ENCODE measurements around the gene KLHL3.
A peak's percentile ranks its signal among the peaks of the same experiment; 100 is the strongest.

The KLHL3 gene

GRCh38 chr5:137666461-137666850, 69.4 kb downstream of the KLHL3 start:
- POLR2A ChIA-PET, result interaction anchor here (1.4 kb wide), 1 partner anchor 76 kb away, joined by 7 read pairs; no protein-coding TSS in a partner anchor
- CTCF ChIA-PET, result interaction anchor here (0.5 to 1.4 kb wide), 6 partner anchors 17 to 397 kb away, joined by 3 to 8 read pairs (median 3); no protein-coding TSS in a partner anchor
- TF ChIP-seq ZBTB49 (tag by site-specific recombination; IDR thresholded peaks at IDR 0.05; ENCODE audit: low read depth), result no peak
- Histone ChIP-seq H3K9me3 (ENCODE audit: control insufficient read depth, insufficient read depth, low read depth, low read length) (no peaks in the 10 kb centered on the region), H3K4me3 (ENCODE audit: low read depth, low read length) (no peak overlapping the region), H3K36me3 (ENCODE audit: control insufficient read depth in 2 of 2, insufficient read depth in 1 of 2, low read length in 2 of 2) (no peaks in the 10 kb centered on the region), H3K4me1 (ENCODE audit: control insufficient read depth, insufficient read depth, low read length) (0 out of 2 replicates have a peak, but pooled peaks cover 2% of the 10 kb centered on the region), H3K27ac (ENCODE audit: extremely low read depth, low read depth, low read length) (no peak overlapping the region)

- H3K4me1 ChIP-seq (ENCODE audit: control insufficient read depth, insufficient read depth, low read length), result 0 out of 2 replicates have a peak, but pooled peaks cover 2% of the 10 kb centered on the region
- H3K27ac ChIP-seq (ENCODE audit: extremely low read depth, low read depth, low read length), result no peak overlapping the region
- H3K36me3 ChIP-seq (ENCODE audit: control insufficient read depth in 2 of 2, insufficient read depth in 1 of 2, low read length in 2 of 2), result no peaks in the 10 kb centered on the region
- no peaks in the 10 kb centered on the region for H3K9me3 ChIP-seq (ENCODE audit: control insufficient read depth, insufficient read depth, low read depth, low read length)
- no peak overlapping the region for H3K4me3 ChIP-seq (ENCODE audit: low read depth, low read length)
- ChIA-PET POLR2A (interaction anchor here (1.4 kb wide), 1 partner anchor 77 kb away, joined by 7 read pairs; no protein-coding TSS in a partner anchor), CTCF (interaction anchor here (0.5 to 1.4 kb wide), 6 partner anchors 18 to 397 kb away, joined by 3 to 8 read pairs (median 3); no protein-coding TSS in a partner anchor)
- no peak for TF ChIP-seq ZNF114 (tag by site-specific recombination; IDR thresholded peaks at IDR 0.05)
- peak; percentile 96 for TF ChIP-seq PRDM1 (tag by site-specific recombination; IDR thresholded peaks at IDR 0.05)
Measured at GRCh38 chr5:137665678-137666460, 70.0 kb downstream of the KLHL3 start.

- ChIA-PET CTCF (interaction anchor here (0.6 to 10.1 kb wide), 51 partner anchors 10 to 1998 kb away, joined by 3 to 201 read pairs (median 4); partner anchors contain the start of genes HNRNPA0 and KLHL3), POLR2A (interaction anchor here (0.6 to 1.5 kb wide), 2 partner anchors 82 to 234 kb away, joined by 4 to 10 read pairs; no protein-coding TSS in a partner anchor)
- TF ChIP-seq ZNF513 (tag by site-specific recombination; IDR thresholded peaks at IDR 0.05) (0 out of 2 replicates have a peak, but pooled peaks have one; percentile 10), HIC1 (tag by site-specific recombination; IDR thresholded peaks at IDR 0.05) (no peak), SCRT2 (tag by site-specific recombination; IDR thresholded peaks at IDR 0.05) (peak; percentile 66; the same call in 1 of the 2 replicates), ZBTB48 (tag by site-specific recombination; IDR thresholded peaks at IDR 0.05) (peak; percentile 97), ZNF280C (tag by site-specific recombination; IDR thresholded peaks at IDR 0.05) (no peak), ZNF654 (tag by site-specific recombination; IDR thresholded peaks at IDR 0.05; ENCODE audit: low read depth) (peak; percentile 71), ZIC2 (tag by site-specific recombination; IDR thresholded peaks at IDR 0.05) (no peak), ZNF362 (tag by site-specific recombination; IDR thresholded peaks at IDR 0.05) (no peak), SALL2 (tag by site-specific recombination; IDR thresholded peaks at IDR 0.05; ENCODE audit: borderline replicate concordance) (no peak), ZFP69B (tag by site-specific recombination; IDR thresholded peaks at IDR 0.05) (peak; percentile 97), PRDM10 (tag by site-specific recombination; IDR thresholded peaks at IDR 0.05) (peak; percentile 88)
Measured at GRCh38 chr5:137660349-137660817, 75.5 kb downstream of the KLHL3 start.

More at GRCh38 chr5:137660349-137660817, 75.5 kb downstream of the KLHL3 start:
- H3K9me3 ChIP-seq (ENCODE audit: control insufficient read depth, insufficient read depth, low read depth, low read length), result no peaks in the 10 kb centered on the region
- H3K4me1 ChIP-seq (ENCODE audit: control insufficient read depth, insufficient read depth, low read length), result 0 out of 2 replicates have a peak, but pooled peaks cover 2% of the 10 kb centered on the region
- no peak overlapping the region for H3K27ac ChIP-seq (ENCODE audit: extremely low read depth, low read depth, low read length)
- H3K36me3 ChIP-seq (ENCODE audit: control insufficient read depth in 2 of 2, insufficient read depth in 1 of 2, low read length in 2 of 2), result no peaks in the 10 kb centered on the region
- no peak overlapping the region for H3K4me3 ChIP-seq (ENCODE audit: low read depth, low read length)
